ENCODE data around the gene SLC25A13.

The SLC25A13 gene

GRCh38 chr7:96154506-96154905 is 167.4 kb downstream of the SLC25A13 start:
- DNase-seq (ENCODE audit: low spot score), result peak; percentile 81

GRCh38 chr7:96152706-96153105 is 169.2 kb downstream of the SLC25A13 start:
- no peak for DNase-seq (ENCODE audit: low spot score)

GRCh38 chr7:96151889-96152288 is 170.0 kb downstream of the SLC25A13 start:
- DNase-seq (ENCODE audit: low spot score), result no peak

- DNase-seq (ENCODE audit: low spot score), result no peak
Measured at GRCh38 chr7:96144260-96144526, 177.7 kb downstream of the SLC25A13 start.

GRCh38 chr7:96143495-96144259 is 178.2 kb downstream of the SLC25A13 start:
- no peak for DNase-seq (ENCODE audit: low spot score)

- no peak for DNase-seq (ENCODE audit: low spot score)
Measured at GRCh38 chr7:96136600-96137239, 185.2 kb downstream of the SLC25A13 start.

GRCh38 chr7:96135241-96135640 is 186.7 kb downstream of the SLC25A13 start:
- no peak for DNase-seq (ENCODE audit: low spot score)

GRCh38 chr7:96131525-96131924 is 190.4 kb downstream of the SLC25A13 start:
- no peak for DNase-seq (ENCODE audit: low spot score)

GRCh38 chr7:96127746-96128145 is 194.2 kb downstream of the SLC25A13 start:
- DNase-seq (ENCODE audit: low spot score), result no peak

- DNase-seq (ENCODE audit: low spot score), result no peak
Measured at GRCh38 chr7:96126382-96126781, 195.5 kb downstream of the SLC25A13 start.

- no peak for DNase-seq (ENCODE audit: low spot score)
Measured at GRCh38 chr7:96122746-96123145, 199.2 kb downstream of the SLC25A13 start.

- no peak for DNase-seq (ENCODE audit: low spot score)
Measured at GRCh38 chr7:96121752-96122151, 200.1 kb downstream of the SLC25A13 start.

- no peak for DNase-seq (ENCODE audit: low spot score)
Measured at GRCh38 chr7:96120445-96121225, 201.3 kb downstream of the SLC25A13 start.

GRCh38 chr7:96118449-96119001 is 203.4 kb downstream of the SLC25A13 start:
- no peak for DNase-seq (ENCODE audit: low spot score)

GRCh38 chr7:96116173-96116572 is 205.7 kb downstream of the SLC25A13 start:
- no peak for DNase-seq (ENCODE audit: low spot score)

- DNase-seq (ENCODE audit: low spot score), result no peak
Measured at GRCh38 chr7:96114190-96114589, 207.7 kb downstream of the SLC25A13 start.

GRCh38 chr7:96111405-96111804 is 210.5 kb downstream of the SLC25A13 start:
- no peak for DNase-seq (ENCODE audit: low spot score)

GRCh38 chr7:96104984-96105383 is 216.9 kb downstream of the SLC25A13 start:
- no peak for DNase-seq (ENCODE audit: low spot score)

- DNase-seq (ENCODE audit: low spot score), result no peak
Measured at GRCh38 chr7:96102096-96102811, 219.6 kb downstream of the SLC25A13 start.

GRCh38 chr7:96100737-96101136 is 221.2 kb downstream of the SLC25A13 start:
- DNase-seq (ENCODE audit: low spot score), result no peak

- no peak for DNase-seq (ENCODE audit: low spot score)
Measured at GRCh38 chr7:96097835-96098234, 224.1 kb downstream of the SLC25A13 start.

GRCh38 chr7:96093435-96093834 is 228.5 kb downstream of the SLC25A13 start:
- peak; percentile 94 for DNase-seq (ENCODE audit: low spot score)

Data from RKO (cell line).